ENCODE measurements around the gene TTC7B.

- no peak for TF ChIP-seq CTCF (conservative IDR thresholded peaks at IDR 0.05 in 1 of 2, IDR thresholded peaks at IDR 0.05 in 1 of 2; ENCODE audit: low read depth in 1 of 2, low read length in 2 of 2)
- TF ChIP-seq EZH2 (IDR thresholded peaks at IDR 0.05; ENCODE audit: low read length, missing control alignments): no peak
Observed at GRCh38 chr14:90545966-90546751, 270.1 kb downstream of the TTC7B start.

All from fibroblast of lung (primary cell).